PC-9 (cell line): ENCODE measurements around the gene HIKESHI.

Experiments
- CTCF ChIP-seq: fragments of 200-600 bp; sonication (generic); conservative IDR thresholded peaks from 2 replicates; pipeline ENCODE4 v1.6.1; 2017; ENCODE audit warnings: mixed run types, antibody characterized with exemption, mild to moderate bottlenecking, moderate library complexity
- EZH2 ChIP-seq: fragments of 200-600 bp; sonication (generic); IDR thresholded peaks from 2 replicates; pipeline ENCODE4 v1.8.0; 2017; ENCODE audit warnings: antibody characterized with exemption, low read depth

GRCh38 chr11:86259730-86260129 lies 42.3 kb upstream of the HIKESHI start:
- TF ChIP-seq CTCF, result no peak
- no peak for TF ChIP-seq EZH2
